Kidney (tissue), 14 donors: ENCODE measurements around the gene HABP2. TPM values are rescaled to one million over a fixed set of nuclear protein-coding genes. Genes with fewer than 3 reads are reported as not detected.

Experiments
- DNase-seq, 5 donors: peaks; one replicate each; pipeline ENCODE4 v3.0.0-alpha.2; 2013 to 2020
- FAIRE-seq: peaks from 2 replicates; lab custom pipeline; 2012; peaks lifted over from hg19 to GRCh38; lab: Jason Lieb, UNC
- H3K27ac ChIP-seq, 2 donors: one replicate each; pipeline ENCODE4 v1.7.0; 2013; ENCODE audit warnings: low read depth in 2 of 2, low read length in 2 of 2, inconsistent platforms in 1 of 2
- H3K27me3 ChIP-seq: one replicate; pipeline ENCODE4 v1.7.1; 2013; ENCODE audit warnings: low read length, inconsistent platforms; ENCODE audit not compliant: control insufficient read depth, insufficient read depth
- H3K36me3 ChIP-seq, 3 donors: one replicate each; pipeline versions ENCODE4 v1.7.0 to v1.7.1; 2013; ENCODE audit warnings: low read length in 3 of 3, control low read depth in 1 of 3, inconsistent platforms in 1 of 3; ENCODE audit not compliant: insufficient read depth in 3 of 3, control insufficient read depth in 2 of 3
- H3K4me1 ChIP-seq, 3 donors: one replicate each; pipeline versions ENCODE4 v1.7.0 to v1.7.1; 2013; ENCODE audit warnings: low read length in 3 of 3, inconsistent platforms in 1 of 3, low read depth in 1 of 3; ENCODE audit not compliant: control insufficient read depth in 2 of 3, insufficient read depth in 2 of 3
- H3K4me3 ChIP-seq, 3 donors: one replicate each; pipeline versions ENCODE4 v1.7.0 to v1.8.1; 2013; ENCODE audit warnings: low read length in 3 of 3, control low read depth in 1 of 3, inconsistent platforms in 1 of 3
- H3K9ac ChIP-seq, 3 donors: one replicate each; pipeline versions ENCODE4 v1.7.0 to v1.7.1; 2013; ENCODE audit warnings: low read length in 3 of 3, control low read depth in 1 of 3, inconsistent platforms in 1 of 3
- H3K9me3 ChIP-seq, 3 donors: one replicate each; pipeline versions ENCODE4 v1.7.0 to v1.7.1; 2013; ENCODE audit warnings: low read length in 3 of 3, control low read depth in 1 of 3, inconsistent platforms in 1 of 3; ENCODE audit not compliant: control insufficient read depth in 2 of 3, insufficient read depth in 1 of 3
- intact Hi-C: fragments of 100-400 bp; cut with DNase I; formaldehyde crosslinking; loops from one replicate; pipeline ENCODE4 v1.11.1; 2022
- polyA plus RNA-seq: library from polyadenylated mRNA; stranded (reverse); fragments of 350-450 nt; fragmentation: Illumina TruSeq; extraction: RNeasy Lipid Tissue Mini Kit (QIAGEN cat#74804); gene quantifications from one replicate; pipeline ENCODE4 v1.2.3, GENCODE V29; 2014; ENCODE audit warnings: low read depth, low replicate concordance; ENCODE audit not compliant: insufficient read depth
- total RNA-seq: library from RNA; stranded (reverse); fragmentation: NEBNext Ultra II Directional; extraction: Animal tissue kit (Norgen Biotek cat#: 25700); gene quantifications from one replicate; pipeline ENCODE4 v1.2.1, GENCODE V29; 2021
- TF ChIP-seq, protein P1 (sequence below): IDR thresholded peaks from 3 replicates; pipeline ENCODE4 v1.5.1; 2012; ENCODE audit warnings: mild to moderate bottlenecking, moderate library complexity, borderline replicate concordance; ENCODE audit not compliant: insufficient read depth; ENCODE audit errors: extremely low read depth
- donor health status: control.
- donor health status: control.
- donor health status: control.
- donor health status: control.
- donor health status: control.
- donor health status: DM: yes; HTN: yes; CAD: no.
- donor health status: Normal renal cell carcinoma (clear cell type).

The HABP2 gene
- total and polyA plus RNA-seq, 2 donors from 2014 or later, result 25.6 to 27.4 TPM

DNA sequence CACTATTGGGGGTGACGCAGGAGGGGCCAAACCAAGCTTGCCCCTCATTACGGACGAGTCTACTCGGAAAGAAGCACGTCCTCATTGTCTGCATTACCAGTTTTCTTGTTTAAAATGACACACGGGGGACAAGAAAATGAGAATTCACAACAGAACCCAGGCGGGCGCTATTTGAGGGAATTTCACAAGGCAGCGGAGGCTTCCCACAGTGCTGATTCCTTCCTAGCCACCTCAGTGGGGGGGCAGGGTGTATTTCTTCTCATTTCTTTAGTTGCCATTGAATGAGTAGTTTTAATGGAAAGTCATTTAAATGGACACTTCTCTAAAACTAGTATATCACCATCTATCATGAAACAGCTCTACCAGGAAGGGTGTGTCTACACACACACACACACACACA is 68.1 kb downstream of the HABP2 start:
- H3K36me3 ChIP-seq, result no peaks in the 10 kb centered on the region
- TF ChIP-seq, protein P1, sequence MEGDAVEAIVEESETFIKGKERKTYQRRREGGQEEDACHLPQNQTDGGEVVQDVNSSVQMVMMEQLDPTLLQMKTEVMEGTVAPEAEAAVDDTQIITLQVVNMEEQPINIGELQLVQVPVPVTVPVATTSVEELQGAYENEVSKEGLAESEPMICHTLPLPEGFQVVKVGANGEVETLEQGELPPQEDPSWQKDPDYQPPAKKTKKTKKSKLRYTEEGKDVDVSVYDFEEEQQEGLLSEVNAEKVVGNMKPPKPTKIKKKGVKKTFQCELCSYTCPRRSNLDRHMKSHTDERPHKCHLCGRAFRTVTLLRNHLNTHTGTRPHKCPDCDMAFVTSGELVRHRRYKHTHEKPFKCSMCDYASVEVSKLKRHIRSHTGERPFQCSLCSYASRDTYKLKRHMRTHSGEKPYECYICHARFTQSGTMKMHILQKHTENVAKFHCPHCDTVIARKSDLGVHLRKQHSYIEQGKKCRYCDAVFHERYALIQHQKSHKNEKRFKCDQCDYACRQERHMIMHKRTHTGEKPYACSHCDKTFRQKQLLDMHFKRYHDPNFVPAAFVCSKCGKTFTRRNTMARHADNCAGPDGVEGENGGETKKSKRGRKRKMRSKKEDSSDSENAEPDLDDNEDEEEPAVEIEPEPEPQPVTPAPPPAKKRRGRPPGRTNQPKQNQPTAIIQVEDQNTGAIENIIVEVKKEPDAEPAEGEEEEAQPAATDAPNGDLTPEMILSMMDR, result no peak
- no peaks in the 10 kb centered on the region for H3K4me1 ChIP-seq
- FAIRE-seq (no peak), DNase-seq (no peak)
- no peaks in the 10 kb centered on the region for H3K9me3 ChIP-seq
- H3K4me3 ChIP-seq, result no peak overlapping the region
- no peak overlapping the region for H3K9ac ChIP-seq
- intact Hi-C loops, result no loop called here
- no peaks in the 10 kb centered on the region for H3K27me3 ChIP-seq
- H3K27ac ChIP-seq, result no peak overlapping the region

DNA sequence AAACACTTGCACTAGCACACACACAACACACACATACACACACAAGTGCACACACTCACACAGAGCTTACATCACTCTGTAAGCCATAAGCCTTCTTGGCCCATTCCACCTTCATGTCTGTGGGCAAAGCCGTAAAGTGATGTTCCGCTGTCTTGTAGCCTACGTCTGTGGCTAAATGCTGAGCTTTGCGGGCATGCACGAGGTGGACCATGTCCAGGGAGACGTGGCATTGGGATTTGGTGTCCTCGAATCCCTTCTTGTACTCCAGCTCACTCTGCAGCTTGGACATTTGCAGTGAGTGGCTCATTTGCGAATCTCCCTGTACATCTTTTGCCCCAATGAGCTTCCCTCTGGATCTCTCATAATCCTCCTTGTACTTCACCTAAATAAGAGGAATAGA is 68.9 kb downstream of the HABP2 start:
- H3K4me1 ChIP-seq, result no peaks in the 10 kb centered on the region
- H3K27ac ChIP-seq, result no peak overlapping the region
- H3K9me3 ChIP-seq, result no peaks in the 10 kb centered on the region
- intact Hi-C loops, result no loop called here
- H3K27me3 ChIP-seq, result no peaks in the 10 kb centered on the region
- H3K36me3 ChIP-seq, result no peaks in the 10 kb centered on the region
- DNase-seq (no peak), FAIRE-seq (no peak)
- TF ChIP-seq, protein P1, result no peak
- H3K4me3 ChIP-seq, result no peak overlapping the region
- H3K9ac ChIP-seq, result no peak overlapping the region

DNA sequence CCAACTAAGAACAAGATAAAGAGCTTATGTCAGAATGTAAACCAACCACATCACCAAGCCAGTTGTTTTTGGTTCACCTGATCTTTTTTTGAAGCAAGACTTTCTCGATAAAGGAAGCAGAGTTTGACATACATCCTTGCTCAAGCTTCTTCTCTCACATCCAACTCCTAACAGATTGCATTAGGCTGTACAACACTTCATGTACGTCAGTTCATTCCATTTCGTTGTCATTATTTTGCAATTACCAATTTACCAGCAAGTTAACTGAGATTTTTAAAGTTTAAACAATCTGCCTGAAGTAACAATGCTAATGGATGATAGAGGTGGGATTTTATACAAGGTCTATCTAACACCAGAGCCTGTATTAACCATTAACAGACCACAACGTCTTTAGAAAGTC is 70.0 kb downstream of the HABP2 start:
- no peak overlapping the region for H3K27ac ChIP-seq
- H3K27me3 ChIP-seq, result no peaks in the 10 kb centered on the region
- FAIRE-seq (no peak), DNase-seq (no peak)
- H3K36me3 ChIP-seq, result no peaks in the 10 kb centered on the region
- no peaks in the 10 kb centered on the region for H3K4me1 ChIP-seq
- intact Hi-C loops, result no loop called here
- H3K9me3 ChIP-seq, result no peaks in the 10 kb centered on the region
- no peak overlapping the region for H3K4me3 ChIP-seq
- TF ChIP-seq, protein P1, result no peak
- no peak overlapping the region for H3K9ac ChIP-seq
